HG03066 (cell line): Measurements from ENCODE around the gene MARCO.
"Not testable (repeated sequence)": the region's sequence is repeated elsewhere in the genome, so short reads cannot be mapped to it uniquely, and the experiment has no call there.

Source experiments
- ATAC-seq: cut with Tn5 transposase; IDR thresholded peaks from one replicate; pipeline ENCODE4 v1.9.1; 2021; ENCODE audit warnings: low read depth; ENCODE audit not compliant: unreplicated experiment

The MARCO gene

DNA sequence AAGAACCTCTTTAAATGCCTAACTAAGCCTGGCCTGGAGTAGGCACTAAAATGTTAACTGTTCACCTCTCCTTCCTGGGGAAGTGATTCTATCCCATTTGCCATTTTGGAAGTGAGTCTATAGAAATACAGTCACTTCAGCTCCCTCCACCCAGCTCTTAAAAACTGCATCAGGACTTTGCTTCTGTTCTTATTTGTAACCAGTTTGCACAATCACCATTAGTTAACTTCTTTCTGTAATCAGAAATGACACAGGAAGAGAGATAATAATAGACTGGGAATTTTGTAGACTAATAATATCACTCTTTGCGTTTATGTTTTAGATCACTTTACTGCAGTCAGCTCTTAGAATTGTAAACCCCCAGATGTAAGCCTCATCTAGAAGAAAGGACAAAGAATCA, 16.0 kb upstream of the MARCO start:
- no peak for ATAC-seq

GRCh38 chr2:118929059-118929458, 12.9 kb upstream of the MARCO start:
- ATAC-seq, result no peak

GRCh38 chr2:118932949-118933348, 9.0 kb upstream of the MARCO start:
- ATAC-seq, result no peak

- ATAC-seq, result no peak
Observed at GRCh38 chr2:118936306-118936705, 5.7 kb upstream of the MARCO start.

DNA sequence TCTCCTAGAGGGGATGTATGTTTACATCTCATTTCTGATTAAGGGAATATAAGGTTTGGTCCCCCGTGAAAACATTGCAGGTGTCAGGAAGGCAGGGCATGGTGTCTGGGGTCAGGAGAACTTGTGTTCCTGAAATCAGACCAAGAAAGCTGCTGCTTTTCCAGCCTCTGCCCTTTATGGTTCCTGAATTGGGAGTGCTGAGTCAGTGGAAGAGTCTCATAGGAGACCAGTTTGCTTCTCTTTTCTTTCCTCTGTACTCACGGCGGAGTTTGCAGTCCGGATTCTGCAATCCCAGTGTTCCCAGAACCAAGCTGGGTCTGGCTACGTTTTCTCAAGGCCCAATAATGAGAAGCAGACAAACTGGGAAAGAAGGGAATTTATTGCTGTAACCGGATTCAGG, 5.1 kb upstream of the MARCO start:
- no peak for ATAC-seq

DNA sequence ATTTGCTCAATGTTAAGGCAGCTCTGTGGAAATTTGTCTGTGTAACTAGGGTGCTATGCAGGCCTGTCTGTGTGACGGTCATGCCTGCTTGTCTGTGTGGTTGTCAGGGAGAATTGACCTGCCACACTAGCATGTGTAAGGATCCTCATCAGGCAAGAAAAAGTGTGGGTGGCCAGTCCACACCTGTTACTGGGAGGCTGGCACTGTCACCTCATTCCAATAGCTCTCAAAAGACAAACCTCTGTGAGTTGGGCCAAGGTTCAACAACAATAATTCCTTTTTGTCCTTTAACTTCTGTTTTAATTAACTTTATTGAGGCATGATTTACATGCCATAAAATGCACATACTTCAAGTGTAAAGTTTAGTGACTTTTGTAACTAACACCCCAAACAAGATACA, 4.2 kb upstream of the MARCO start:
- no peak for ATAC-seq

- no peak for ATAC-seq
Observed at GRCh38 chr2:118939994-118940393, 2.0 kb upstream of the MARCO start.

DNA sequence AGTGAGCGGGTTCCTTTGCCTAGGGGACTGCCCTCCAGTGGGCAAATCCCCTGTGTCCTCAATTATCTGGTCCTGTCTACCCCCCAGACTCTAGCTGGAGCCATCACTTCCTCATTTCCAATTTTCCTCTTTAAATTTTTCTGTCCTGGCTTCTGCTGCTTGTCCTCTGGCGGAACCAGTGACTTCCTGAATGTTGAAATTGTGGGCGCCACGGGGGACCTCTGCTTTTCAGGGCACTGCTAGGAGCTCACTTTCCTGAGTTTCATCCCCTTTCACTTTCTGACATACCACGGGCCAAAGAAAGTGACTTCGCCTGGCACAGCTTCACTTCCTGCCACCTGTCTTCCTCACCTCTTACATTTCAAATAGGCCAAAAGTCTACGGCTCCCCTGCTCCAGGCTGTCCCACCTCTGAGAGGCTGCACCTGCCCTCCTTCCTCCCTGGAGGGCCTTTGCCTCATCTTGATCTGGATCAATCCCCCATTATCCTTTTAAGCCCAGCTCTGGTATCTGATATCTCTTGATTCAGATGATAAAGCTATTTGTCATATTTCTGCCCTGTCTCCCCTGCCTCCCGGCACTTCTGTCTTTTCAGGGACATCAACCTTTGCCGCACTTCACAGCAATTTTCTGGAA, 1.4 kb upstream of the MARCO start:
- ATAC-seq, result no peak

- ATAC-seq, result no peak
Observed at GRCh38 chr2:118943286-118943685, 1.3 kb downstream of the MARCO start.

DNA sequence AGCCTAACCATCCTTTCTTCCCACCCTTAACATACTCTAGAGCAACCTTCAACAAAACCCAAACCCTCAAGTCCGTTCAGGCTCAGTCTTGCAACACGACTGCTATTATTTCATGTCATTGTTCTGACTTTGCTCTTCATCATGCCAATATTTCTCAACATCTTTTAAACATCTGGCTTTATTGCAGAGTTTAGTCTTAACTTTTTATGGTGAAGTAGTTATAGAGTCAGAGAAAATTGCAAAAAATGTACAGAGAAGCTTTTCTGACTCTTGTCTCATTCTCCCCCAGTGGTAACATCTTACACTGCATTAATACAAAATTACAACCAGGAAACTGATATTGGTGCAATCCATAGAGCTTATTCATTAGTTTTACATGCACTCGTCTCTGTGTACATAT, 3.9 kb downstream of the MARCO start:
- no peak for ATAC-seq

DNA sequence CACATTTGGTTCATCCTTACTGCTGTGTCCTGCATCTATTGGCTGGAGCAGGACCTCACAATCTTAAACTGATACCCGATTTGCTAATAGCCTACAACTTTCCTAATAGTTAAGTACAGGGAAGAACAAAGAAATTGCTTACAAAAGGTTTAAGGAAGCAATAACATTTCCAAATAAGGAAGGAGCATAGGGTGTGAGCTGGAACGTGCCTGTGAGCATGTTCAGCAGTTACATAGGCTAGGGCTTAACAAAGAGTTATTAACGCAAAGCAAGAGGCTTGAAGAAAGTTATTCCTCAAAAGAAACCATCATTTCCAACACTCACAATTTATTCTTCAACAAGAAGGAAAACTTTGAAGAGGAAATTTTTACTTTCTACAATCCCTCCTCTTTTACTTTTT, 6.3 kb downstream of the MARCO start:
- not testable (repeated sequence) for ATAC-seq

DNA sequence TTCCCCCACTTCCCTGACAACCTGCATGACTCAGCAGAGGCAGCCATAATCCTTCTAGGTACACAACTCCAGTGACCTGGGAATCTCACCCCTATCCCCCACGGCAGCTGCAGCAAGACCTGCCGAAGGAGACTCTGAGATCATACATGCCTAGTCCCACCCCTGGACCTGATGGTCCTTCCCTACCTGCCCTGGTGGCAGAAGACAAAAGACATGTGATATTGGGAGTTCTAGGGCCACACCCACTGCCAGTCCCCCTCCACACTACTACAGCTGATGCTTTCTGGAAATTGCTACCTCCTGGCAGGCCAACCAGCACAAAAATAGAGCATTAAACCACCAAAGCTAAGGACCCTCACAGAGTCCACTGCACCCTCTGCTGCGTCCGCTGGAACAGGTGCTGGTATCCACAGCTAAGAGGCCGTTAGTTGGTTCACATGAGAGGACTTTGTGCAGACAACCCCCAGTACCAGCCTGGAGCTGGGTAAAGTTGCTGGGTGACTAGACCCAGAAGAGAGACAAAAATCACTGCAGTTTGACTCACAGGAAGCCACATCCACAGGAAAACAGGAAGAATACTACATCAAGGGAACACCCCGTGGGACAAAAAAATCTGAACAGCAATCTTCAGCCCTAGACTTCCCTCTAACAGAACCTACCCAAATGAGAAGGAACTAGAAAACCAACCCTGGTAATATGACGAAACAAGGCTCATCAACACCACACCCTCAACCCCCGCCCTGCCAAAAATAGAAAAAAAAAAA, 12.5 kb downstream of the MARCO start:
- no peak for ATAC-seq

GRCh38 chr2:118965737-118966136, 23.7 kb downstream of the MARCO start:
- no peak for ATAC-seq

GRCh38 chr2:118967124-118967880, 25.3 kb downstream of the MARCO start:
- no peak for ATAC-seq

DNA sequence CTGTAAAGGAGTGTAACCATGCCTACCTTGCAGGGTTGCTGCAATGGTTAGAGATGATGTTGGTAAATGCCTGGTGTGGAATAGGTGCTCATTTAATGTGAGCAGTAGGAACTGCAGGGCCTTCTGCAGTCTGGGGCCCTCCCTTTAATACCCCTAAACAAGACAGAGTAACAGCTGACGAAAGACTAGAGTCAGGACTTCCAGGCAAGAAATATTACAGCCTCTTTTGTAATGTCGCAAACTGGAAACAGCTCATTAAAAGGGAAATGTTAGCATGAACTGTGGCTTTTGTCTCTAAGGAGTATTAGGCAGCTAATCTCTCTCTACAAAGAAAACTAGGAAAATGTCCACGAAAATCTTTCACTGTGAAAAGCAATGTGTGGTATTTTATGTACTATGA, 26.0 kb downstream of the MARCO start:
- no peak for ATAC-seq

DNA sequence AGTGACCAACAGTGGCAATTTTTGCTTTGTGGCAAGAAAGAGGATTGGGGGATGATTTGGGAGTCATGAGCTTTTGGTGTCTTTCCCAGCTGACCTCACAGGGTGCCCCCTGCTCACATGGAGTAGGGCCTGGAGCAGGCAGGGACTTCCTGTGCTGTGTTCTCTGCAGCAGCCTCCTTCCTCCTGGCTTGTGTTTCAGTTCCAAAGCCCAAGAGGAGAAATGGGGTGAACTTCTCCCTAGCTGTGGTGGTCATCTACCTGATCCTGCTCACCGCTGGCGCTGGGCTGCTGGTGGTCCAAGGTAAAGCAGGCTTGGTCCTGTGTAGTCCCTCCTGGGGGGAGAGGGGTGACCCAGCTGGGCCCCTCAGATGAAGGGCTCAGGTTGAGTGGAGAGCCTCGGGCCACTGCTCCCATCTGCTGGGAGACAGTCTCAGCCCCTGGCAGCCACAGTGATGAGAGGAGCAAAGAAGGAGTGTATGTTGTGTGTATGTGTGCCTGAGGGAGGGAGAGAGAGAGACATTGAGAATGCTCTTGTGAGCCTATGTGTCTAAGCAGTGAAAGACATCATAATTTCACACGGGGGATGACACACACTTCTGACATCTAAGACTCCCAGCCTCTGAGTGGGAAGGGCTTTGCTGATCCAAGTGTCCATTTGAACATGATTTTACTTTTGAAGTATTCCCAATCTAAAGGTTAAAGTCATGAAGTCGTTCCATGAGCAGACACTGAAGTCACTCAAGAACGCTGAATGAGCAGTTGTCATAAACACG, 27.2 kb downstream of the MARCO start:
- no peak for ATAC-seq

DNA sequence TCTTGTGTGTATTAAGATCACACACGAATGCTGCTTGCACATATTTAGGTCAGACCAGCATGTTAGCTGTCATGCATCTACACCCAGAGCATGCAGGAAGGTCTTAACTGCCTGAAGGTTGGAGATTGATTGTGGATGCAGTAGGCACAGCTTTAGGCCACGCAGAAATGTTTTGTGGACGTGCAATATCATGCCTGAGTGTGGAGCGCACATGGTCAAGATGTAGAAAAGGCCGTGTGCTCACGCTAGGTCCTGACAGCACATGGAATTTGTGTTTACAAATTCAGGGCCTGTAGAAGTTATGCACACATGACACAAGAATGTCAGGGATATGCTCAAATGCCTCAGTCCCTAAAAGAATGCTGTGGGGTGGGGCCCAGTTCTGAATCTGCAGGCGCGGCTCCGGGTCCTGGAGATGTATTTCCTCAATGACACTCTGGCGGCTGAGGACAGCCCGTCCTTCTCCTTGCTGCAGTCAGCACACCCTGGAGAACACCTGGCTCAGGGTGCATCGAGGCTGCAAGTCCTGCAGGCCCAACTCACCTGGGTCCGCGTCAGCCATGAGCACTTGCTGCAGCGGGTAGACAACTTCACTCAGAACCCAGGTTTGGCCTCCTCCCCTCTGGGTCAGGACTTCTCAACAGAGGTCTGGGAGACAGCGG, 27.9 kb downstream of the MARCO start:
- ATAC-seq, result no peak

- ATAC-seq, result no peak
Observed at GRCh38 chr2:118970396-118971135, 28.6 kb downstream of the MARCO start.

GRCh38 chr2:118971245-118972122, 29.5 kb downstream of the MARCO start:
- no peak for ATAC-seq
